Measurements from ENCODE around the gene GAK.

The GAK gene

GRCh38 chr4:827209-828081 lies 104.7 kb downstream of the GAK start:
- DNase-seq (ENCODE audit: low spot score), result no peak

- DNase-seq (ENCODE audit: low spot score), result no peak
These were observed 105.5 kb downstream of the GAK start for GRCh38 chr4:826508-827208.

DNA sequence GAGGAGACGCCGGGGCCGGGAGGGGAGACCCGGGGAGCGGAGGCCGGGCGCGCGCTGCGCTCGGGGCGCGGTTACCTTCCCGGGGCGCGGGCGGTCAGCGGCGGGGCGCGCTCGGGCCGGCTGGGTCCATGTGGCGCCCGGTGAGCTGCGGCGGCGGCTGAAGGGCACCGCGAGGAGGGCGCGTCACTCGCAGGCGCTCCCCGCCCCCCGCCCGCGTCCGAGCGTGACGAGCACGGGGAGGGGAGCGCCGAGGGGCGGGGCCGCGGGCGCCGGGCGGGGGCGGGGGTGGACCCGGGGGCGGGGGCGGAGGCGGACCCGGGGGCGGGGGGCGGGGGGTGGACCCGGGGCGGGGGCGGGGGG lies 106.2 kb downstream of the GAK start, which contains the start of gene CPLX1:
CPLX1 (minus strand) TSS at position 159 of the 360 bp plus-strand sequence. CDS start 1,607 bp downstream, outside the sequence.
- DNase-seq (ENCODE audit: low spot score), result peak; percentile 83

DNA sequence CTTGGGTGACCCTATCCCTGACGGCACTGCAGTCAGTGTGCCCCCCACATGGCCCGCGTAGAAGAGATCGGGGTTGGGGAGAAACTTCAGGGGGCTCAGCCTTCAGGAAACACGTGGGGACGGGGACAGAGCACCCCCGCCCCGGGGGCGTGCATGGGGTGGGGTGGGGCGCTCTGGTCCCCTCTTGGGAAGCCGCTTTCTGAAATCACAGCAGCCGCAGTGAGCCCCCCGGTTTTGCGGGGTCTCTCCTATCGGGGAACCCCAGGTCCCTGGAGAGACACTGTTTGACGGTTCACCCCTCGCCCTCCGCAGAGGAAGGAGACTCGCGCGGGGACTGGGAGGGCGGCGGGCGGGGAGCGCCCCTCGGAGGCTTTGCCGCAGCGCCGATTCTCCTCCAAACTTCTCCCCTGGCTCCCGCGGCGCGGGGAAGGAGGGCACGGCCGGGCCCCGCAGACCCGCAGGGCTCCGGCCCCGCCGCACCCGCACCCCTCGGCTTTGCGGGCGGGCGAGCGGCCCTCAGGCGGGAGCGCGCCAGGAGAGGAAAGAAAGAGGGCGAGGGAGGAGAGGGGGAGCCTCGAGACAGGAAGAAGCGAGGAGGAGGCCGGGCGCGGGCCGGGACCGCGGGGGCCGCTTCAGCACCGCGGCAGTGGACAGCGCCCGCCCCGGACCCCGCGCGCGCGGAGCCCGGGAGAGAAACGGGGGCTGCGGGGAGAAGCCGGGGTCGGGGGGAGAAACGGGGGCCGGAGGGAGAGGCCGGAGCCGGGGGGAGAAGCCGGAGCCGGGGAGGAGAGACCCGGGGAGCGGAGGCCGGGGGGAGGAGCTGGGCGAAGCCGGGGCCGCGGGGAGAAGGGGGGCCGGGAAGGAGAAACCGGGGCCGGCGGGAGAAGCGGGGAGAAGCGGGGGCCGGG lies 106.8 kb downstream of the GAK start:
- DNase-seq (ENCODE audit: low spot score), result peak; percentile 85

DNA sequence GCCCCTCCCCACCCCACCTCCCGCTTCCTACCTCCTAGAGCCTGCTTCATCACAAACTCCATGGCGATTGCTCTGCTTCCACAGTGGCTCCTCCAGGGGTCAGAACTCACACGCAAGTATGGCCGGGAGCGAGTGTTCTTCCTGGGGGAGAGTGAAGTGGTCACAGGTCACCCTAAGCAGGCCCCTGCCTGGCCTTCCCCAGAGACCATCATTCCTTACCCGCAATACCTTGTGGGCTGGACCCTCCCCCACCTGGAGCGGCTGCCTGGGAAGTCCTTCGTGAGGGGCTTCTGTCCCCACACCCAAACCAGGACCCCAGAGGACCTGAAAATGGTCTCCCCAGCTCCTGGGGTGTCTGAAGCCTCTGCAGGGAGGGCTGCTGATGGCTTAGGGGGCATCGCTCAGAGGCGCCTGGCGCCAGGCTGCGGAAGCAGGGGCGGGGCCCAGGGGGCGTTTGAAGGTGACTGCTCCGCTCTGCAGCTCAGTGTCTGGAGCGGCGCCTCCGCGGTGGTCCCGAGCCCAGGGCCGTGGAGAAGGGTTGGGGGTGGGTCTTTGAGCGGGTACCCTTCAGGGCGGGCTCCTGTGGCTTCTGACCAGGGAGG lies 107.6 kb downstream of the GAK start:
- DNase-seq (ENCODE audit: low spot score), result no peak

- DNase-seq (ENCODE audit: low spot score), result no peak
These were observed 108.2 kb downstream of the GAK start for GRCh38 chr4:823761-824460.

- DNase-seq (ENCODE audit: low spot score), result no peak
These were observed 108.8 kb downstream of the GAK start for GRCh38 chr4:823176-823760.

- no peak for DNase-seq (ENCODE audit: low spot score)
These were observed 109.5 kb downstream of the GAK start for GRCh38 chr4:822361-823175.

DNA sequence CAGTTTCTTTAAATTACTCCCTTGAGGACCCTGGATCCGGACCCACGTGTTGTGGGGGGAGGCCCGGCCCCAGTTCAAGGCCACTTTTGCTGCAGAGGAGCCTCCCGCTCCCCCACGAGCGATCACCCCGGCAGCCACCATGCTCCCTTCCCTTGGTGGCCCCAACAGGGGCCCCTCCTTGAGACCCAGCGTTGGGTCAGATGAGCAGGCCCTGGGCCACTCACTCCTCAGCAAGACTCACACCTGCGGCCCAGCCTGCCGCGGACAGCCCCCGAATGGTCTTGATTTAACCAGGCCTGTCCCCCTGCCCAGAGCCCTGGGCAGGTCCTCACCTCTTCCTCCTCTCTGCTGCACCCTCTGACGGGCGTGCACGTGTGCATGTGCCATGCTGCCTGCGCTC lies 110.5 kb downstream of the GAK start:
- DNase-seq (ENCODE audit: low spot score), result no peak

- DNase-seq (ENCODE audit: low spot score), result no peak
These were observed 110.9 kb downstream of the GAK start for GRCh38 chr4:821181-821591.

GRCh38 chr4:820230-821172 lies 111.6 kb downstream of the GAK start:
- no peak for DNase-seq (ENCODE audit: low spot score)

- no peak for DNase-seq (ENCODE audit: low spot score)
These were observed 112.5 kb downstream of the GAK start for GRCh38 chr4:819401-820229.

GRCh38 chr4:818106-818921 lies 113.8 kb downstream of the GAK start:
- DNase-seq (ENCODE audit: low spot score), result no peak

DNA sequence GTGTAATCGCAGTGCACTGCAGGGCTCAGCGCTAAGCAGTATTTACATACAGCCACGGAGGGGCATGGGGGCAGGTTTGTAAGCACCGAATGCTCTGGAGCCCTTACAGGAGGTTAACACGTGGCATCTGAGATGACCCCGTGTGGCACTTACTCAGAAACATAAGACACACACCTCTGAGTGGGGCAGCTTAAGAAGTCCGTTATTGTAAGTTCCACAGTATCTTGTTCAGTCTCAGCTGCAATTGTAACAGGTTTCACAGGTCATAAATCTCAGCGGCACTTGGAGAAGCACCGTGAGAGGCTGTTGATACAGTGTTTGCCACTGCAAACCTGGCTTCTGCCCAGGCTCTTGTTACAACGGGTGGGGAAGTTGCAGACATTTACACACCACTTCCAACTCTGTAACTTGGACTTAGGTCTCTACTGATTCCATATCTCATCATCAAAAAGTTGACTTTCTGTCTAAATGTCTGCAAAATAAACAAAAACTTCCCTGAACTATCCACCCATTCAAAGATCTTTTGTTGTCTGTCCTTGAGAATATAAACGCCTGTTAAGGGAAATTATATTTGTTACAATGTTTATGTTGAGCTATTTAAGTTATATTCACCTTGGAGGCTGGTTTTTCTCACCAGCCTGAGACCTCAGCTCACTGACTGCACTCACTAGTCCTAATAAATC lies 116.5 kb downstream of the GAK start:
- DNase-seq (ENCODE audit: low spot score), result no peak

- DNase-seq (ENCODE audit: low spot score), result no peak
These were observed 117.7 kb downstream of the GAK start for GRCh38 chr4:814312-814850.

- DNase-seq (ENCODE audit: low spot score), result no peak
These were observed 118.2 kb downstream of the GAK start for GRCh38 chr4:813900-814299.
